Measurements from ENCODE around the gene TMEM8B.

Gene TMEM8B

GRCh38 chr9:35818341-35818740 is 10.7 kb upstream of the TMEM8B start:
- TF ChIP-seq, protein P1, sequence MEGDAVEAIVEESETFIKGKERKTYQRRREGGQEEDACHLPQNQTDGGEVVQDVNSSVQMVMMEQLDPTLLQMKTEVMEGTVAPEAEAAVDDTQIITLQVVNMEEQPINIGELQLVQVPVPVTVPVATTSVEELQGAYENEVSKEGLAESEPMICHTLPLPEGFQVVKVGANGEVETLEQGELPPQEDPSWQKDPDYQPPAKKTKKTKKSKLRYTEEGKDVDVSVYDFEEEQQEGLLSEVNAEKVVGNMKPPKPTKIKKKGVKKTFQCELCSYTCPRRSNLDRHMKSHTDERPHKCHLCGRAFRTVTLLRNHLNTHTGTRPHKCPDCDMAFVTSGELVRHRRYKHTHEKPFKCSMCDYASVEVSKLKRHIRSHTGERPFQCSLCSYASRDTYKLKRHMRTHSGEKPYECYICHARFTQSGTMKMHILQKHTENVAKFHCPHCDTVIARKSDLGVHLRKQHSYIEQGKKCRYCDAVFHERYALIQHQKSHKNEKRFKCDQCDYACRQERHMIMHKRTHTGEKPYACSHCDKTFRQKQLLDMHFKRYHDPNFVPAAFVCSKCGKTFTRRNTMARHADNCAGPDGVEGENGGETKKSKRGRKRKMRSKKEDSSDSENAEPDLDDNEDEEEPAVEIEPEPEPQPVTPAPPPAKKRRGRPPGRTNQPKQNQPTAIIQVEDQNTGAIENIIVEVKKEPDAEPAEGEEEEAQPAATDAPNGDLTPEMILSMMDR (IDR thresholded peaks at IDR 0.05; ENCODE audit: low read depth, low read length), result no peak
- DNase-seq (ENCODE audit: low read depth in 2 of 2), result no peak
- no peak overlapping the region for H3K4me3 ChIP-seq (replicated peaks in 1 of 2; ENCODE audit: low read depth in 2 of 2, low read length in 2 of 2)

DNA sequence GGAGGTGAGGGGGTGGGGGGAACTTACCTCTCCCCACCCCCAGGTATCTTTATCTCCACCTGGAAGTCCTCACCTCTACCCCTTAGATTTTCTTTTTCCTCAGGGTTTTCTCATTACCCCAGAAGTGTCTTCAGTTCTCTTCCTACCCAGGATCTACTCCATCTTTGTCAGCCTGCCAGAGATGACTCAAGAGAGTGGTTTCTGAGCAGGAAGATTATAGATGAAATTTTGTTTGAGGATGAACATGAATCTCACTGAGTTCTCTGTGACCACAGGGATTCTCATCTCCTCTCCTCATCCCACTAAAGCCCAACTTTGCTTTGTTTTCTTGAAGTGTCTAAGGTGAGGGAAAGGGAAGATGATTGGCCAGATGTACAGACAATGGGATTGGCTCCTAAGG is 9.0 kb upstream of the TMEM8B start:
- peak; percentile 62 to 72 for DNase-seq (ENCODE audit: low read depth in 2 of 2)
- no peak overlapping the region for H3K4me3 ChIP-seq (replicated peaks in 1 of 2; ENCODE audit: low read depth in 2 of 2, low read length in 2 of 2)

GRCh38 chr9:35822926-35823325 is 6.1 kb upstream of the TMEM8B start:
- no peak for DNase-seq (ENCODE audit: low read depth in 2 of 2)
- TF ChIP-seq, protein P1 (IDR thresholded peaks at IDR 0.05; ENCODE audit: low read depth, low read length), result no peak
- no peak overlapping the region for H3K4me3 ChIP-seq (replicated peaks in 1 of 2; ENCODE audit: low read depth in 2 of 2, low read length in 2 of 2)

More for the DNA sequence above, 9.0 kb upstream of the TMEM8B start:
- TF ChIP-seq, protein P1 (IDR thresholded peaks at IDR 0.05; ENCODE audit: low read depth, low read length), result no peak

DNA sequence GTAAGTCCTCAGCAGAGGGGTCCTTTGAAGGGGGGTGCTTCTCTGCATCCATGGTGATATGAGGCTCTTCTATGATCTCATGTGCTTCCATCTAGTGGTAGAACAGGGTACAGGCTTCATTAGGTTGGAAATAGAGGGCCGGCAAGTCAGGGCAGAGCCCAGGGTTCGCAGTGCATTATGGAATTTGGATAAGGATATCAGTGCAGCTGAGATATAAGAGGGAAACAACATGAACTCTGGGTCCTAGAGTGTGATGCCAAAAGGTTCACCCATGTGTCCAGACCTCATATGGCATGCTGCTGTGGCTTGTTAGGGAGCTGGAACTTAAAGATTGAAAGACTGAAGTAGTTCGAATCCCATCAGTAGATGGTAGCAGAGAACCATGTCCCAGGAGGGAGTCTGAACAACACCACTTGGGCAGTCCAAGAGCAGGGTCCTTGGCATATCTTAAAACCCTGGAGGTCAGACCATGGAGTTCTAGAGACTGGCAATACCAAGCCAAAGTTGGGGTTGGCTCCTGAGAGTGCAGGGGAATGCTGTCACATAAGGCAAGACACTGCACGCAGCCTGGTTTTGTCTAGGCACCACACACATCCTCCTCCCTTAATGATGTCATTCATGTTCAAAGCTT is 2.8 kb upstream of the TMEM8B start:
- no peak overlapping the region for H3K4me3 ChIP-seq (replicated peaks in 1 of 2; ENCODE audit: low read depth in 2 of 2, low read length in 2 of 2)
- DNase-seq (ENCODE audit: low read depth in 2 of 2), result peak; percentile 82 to 83
- TF ChIP-seq, protein P1 (IDR thresholded peaks at IDR 0.05; ENCODE audit: low read depth, low read length), result peak; percentile 80

GRCh38 chr9:35827486-35827885 is 1.5 kb upstream of the TMEM8B start:
- TF ChIP-seq, protein P1 (IDR thresholded peaks at IDR 0.05; ENCODE audit: low read depth, low read length), result no peak
- no peak overlapping the region for H3K4me3 ChIP-seq (replicated peaks in 1 of 2; ENCODE audit: low read depth in 2 of 2, low read length in 2 of 2)
- DNase-seq (ENCODE audit: low read depth in 2 of 2), result peak; percentile 56 to 61

DNA sequence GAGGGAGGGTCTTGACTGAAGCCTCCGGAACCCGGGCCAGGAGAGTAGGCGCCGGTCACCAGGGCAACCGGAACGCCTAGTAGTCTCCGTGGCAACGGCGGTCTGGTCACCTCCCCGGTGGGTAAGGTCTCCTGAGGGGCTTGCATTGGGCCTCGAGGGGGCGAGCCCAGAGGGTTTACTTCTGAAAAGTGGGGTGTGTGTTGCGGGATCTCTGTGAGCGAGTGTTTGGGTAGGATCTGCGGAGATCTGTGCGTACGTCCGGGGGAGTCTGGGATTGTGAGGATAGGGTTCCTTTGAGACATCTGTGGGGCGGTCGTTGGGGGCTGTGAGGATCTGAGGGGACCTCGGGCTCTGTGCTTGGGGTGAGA is 328 bp upstream of the TMEM8B start, which contains the start of gene FAM221B:
FAM221B (minus strand) TSS at position 17 of the 368 bp plus-strand sequence. CDS start 2,571 bp downstream, outside the sequence.
- TF ChIP-seq, protein P1 (IDR thresholded peaks at IDR 0.05; ENCODE audit: low read depth, low read length), result no peak
- H3K4me3 ChIP-seq (replicated peaks in 1 of 2; ENCODE audit: low read depth in 2 of 2, low read length in 2 of 2), result peak within 1 kb of the TSS; percentile 69 to 72
- no peak for DNase-seq (ENCODE audit: low read depth in 2 of 2)

DNA sequence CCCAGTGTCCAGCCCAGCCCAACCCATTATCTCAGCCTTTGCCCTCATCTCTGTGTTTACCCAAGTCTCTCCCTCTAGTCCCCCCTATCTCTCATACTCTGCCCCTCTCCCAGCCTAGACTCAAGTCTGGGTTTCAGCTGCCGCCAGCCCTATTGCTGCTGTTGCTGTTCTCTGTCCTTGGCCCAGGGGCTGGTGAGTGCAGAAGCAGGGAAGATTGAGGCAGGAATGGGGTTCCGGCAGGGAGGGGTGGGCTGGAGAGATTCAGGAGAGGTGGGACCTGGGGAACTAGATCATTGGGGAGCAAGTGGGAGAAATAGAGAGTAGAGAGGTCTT is 702 bp downstream of the TMEM8B start:
- H3K4me3 ChIP-seq (replicated peaks in 1 of 2; ENCODE audit: low read depth in 2 of 2, low read length in 2 of 2), result peak overlapping the region; percentile 69 to 72
- no peak for DNase-seq (ENCODE audit: low read depth in 2 of 2)
- TF ChIP-seq, protein P1 (IDR thresholded peaks at IDR 0.05; ENCODE audit: low read depth, low read length), result no peak
